Cardiac muscle cell (in vitro differentiated cells and primary cell): ENCODE data around the gene SPIC. TPM values are rescaled to one million over a fixed set of nuclear protein-coding genes. Genes with fewer than 3 reads are reported as not detected.
A peak's percentile ranks its signal among the peaks of the same experiment; 100 is the strongest.

Experiments used
- DNase-seq, 2 donors: peaks; one replicate each; pipeline versions ENCODE4 v3.0.0 to v3.0.0-alpha.2; 2010 to 2017; ENCODE audit warnings: low read depth in 1 of 2, low spot score in 1 of 2
- H3K27ac ChIP-seq: fragments of 200-600 bp; sonication (generic); 2 replicates; pipeline ENCODE4 v1.5.1; 2016
- H3K27me3 ChIP-seq: fragments of 200-600 bp; sonication (generic); 2 replicates; pipeline ENCODE4 v1.6.0; 2016; ENCODE audit warnings: control low read depth
- H3K36me3 ChIP-seq: fragments of 200-600 bp; sonication (generic); 2 replicates; pipeline ENCODE4 v1.5.1; 2016; ENCODE audit warnings: control low read depth
- H3K4me1 ChIP-seq: fragments of 200-600 bp; sonication (generic); 2 replicates; pipeline ENCODE4 v1.8.1; 2017; ENCODE audit warnings: low read depth, mild to moderate bottlenecking, mixed run types
- H3K4me3 ChIP-seq: fragments of 200-600 bp; sonication (generic); 2 replicates; pipeline ENCODE4 v1.5.1; 2016; ENCODE audit warnings: mild to moderate bottlenecking
- H3K9me3 ChIP-seq: fragments of 200-600 bp; sonication (generic); 2 replicates; pipeline ENCODE4 v1.5.1; 2017; ENCODE audit warnings: low read depth, mild to moderate bottlenecking, control low read depth
- polyA plus RNA-seq: library from polyadenylated mRNA; unstranded; fragments of >200 nt; fragmentation: Nextera tagmentation; extraction: Ambion mirVana; gene quantifications from 2 replicates; pipeline ENCODE4 v1.2.1, GENCODE V29; 2016
- total RNA-seq: library from RNA; depleted of rRNA; stranded (reverse); fragments of >200 nt; gene quantifications from 2 replicates; pipeline ENCODE4 v1.2.3, GENCODE V29; 2016
- TF ChIP-seq, protein P1 (sequence below): IDR thresholded peaks from 2 replicates; pipeline ENCODE4 v1.5.1; 2012; ENCODE audit warnings: low read depth, mild to moderate bottlenecking, low read length

The SPIC gene
- total and polyA plus RNA-seq, 2 experiments from 2014 or later, result not detected

- peak in 1 of 2 donors; percentile 76 for DNase-seq
- no peaks in the 10 kb centered on the region for H3K36me3 ChIP-seq
- no peaks in the 10 kb centered on the region for H3K9me3 ChIP-seq
- no peak overlapping the region for H3K4me3 ChIP-seq
- TF ChIP-seq, protein P1, sequence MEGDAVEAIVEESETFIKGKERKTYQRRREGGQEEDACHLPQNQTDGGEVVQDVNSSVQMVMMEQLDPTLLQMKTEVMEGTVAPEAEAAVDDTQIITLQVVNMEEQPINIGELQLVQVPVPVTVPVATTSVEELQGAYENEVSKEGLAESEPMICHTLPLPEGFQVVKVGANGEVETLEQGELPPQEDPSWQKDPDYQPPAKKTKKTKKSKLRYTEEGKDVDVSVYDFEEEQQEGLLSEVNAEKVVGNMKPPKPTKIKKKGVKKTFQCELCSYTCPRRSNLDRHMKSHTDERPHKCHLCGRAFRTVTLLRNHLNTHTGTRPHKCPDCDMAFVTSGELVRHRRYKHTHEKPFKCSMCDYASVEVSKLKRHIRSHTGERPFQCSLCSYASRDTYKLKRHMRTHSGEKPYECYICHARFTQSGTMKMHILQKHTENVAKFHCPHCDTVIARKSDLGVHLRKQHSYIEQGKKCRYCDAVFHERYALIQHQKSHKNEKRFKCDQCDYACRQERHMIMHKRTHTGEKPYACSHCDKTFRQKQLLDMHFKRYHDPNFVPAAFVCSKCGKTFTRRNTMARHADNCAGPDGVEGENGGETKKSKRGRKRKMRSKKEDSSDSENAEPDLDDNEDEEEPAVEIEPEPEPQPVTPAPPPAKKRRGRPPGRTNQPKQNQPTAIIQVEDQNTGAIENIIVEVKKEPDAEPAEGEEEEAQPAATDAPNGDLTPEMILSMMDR, result no peak
- no peaks in the 10 kb centered on the region for H3K4me1 ChIP-seq
- H3K27me3 ChIP-seq, result no peaks in the 10 kb centered on the region
- H3K27ac ChIP-seq, result no peak overlapping the region
Measured at GRCh38 chr12:101527682-101528081, 52.5 kb downstream of the SPIC start.

GRCh38 chr12:101536069-101536674, 61.0 kb downstream of the SPIC start:
- TF ChIP-seq, protein P1, result no peak
- Histone ChIP-seq H3K9me3 (no peaks in the 10 kb centered on the region), H3K27ac (no peak overlapping the region), H3K4me1 (no peaks in the 10 kb centered on the region), H3K4me3 (no peak overlapping the region), H3K27me3 (peaks cover 64% of the 10 kb centered on the region), H3K36me3 (no peaks in the 10 kb centered on the region)
- DNase-seq, result no peak

Other genes starting within 250 kb of the SPIC start
- gene UTP20, start 195.2 kb upstream of the SPIC start, total RNA-seq, result 2.9 and 3.7 TPM in 2 replicates
- gene UTP20, start 195.2 kb upstream of the SPIC start, polyA plus RNA-seq, result 2.1 and 2.2 TPM in 2 replicates
- gene ARL1, start 67.6 kb upstream of the SPIC start, total RNA-seq, result 52.0 and 75.6 TPM in 2 replicates
- 68.0 and 80.9 TPM in 2 replicates for gene ARL1, start 67.6 kb upstream of the SPIC start, polyA plus RNA-seq
- gene MYBPC1, start 119.6 kb downstream of the SPIC start, total RNA-seq, result not detected in 2 replicates
- not detected in 2 replicates for gene MYBPC1, start 119.6 kb downstream of the SPIC start, polyA plus RNA-seq
- 13.7 and 35.6 TPM in 2 replicates for gene CHPT1, start 222.3 kb downstream of the SPIC start, total RNA-seq
- gene CHPT1, start 222.3 kb downstream of the SPIC start, polyA plus RNA-seq, result 44.4 and 51.1 TPM in 2 replicates